Measurements from ENCODE around the gene C15orf62. TPM values are rescaled to one million over a fixed set of nuclear protein-coding genes. Genes with fewer than 3 reads are reported as not detected.

The C15orf62 gene
- total RNA-seq, 1 experiment from 2014 or later: 0.72 TPM

DNA sequence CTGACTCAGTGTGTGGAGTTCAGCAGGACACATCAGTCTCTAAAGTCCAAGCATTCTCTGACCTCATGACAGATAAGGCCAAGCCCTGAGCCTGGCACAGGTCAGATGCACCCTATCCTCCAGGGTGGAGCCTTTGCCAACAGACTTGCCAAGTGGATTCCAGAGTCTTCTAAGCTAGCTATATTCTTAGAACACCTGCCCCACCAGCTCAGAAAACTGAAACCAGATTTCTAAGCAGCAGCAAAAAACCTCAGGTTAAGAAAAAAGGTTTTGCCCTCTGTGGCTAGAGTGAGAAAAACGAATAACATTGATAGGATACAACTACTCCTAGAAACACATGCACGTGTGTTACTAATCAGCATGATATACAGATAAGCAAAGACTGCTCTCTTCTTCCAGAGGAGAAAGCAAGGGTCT lies 26.3 kb upstream of the C15orf62 start (continued):
- no peak for TF ChIP-seq CREM (CRISPR knock-in tag; IDR thresholded peaks at IDR 0.05)

DNA sequence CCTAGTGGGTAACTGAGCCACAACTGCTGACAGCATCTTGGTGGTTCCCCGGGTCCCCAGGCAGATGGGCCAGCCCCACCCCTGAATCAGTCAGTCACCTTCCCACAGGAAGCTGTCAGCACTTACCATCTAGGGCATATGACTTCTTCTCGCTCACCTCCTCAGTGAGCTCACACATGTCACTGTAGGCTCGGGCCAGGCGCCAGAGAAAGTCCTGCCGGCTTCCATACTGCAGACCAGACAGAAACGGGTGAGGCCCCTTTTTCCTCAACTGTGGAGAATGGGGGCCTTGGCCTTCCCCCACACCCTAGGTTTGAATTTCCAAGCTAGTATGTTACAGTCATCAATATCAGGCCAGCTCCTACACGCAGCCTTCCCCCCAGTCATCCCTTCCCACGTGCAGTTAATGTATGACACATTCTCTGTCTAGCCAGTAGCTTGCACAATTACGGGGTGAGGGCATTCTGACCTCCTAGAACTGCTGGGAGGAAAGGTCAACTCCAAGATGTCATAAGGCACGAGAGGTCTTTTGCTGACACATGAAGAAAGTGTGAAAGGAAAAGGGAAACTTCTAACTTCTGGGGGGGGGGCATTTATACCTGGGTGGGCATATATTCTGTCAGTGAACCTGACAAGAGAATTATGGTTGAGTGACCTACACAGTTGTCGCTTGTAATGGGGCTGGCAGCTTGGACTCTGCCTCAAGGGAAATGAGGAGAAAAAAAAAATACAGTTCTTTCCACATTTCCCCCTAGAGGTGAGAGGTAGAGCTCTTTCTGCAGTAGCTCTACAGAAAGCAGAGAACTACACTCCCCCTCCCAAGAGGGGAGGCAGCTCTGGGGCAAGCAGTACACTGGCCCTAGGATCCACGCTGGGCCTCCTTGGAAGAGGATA lies 25.6 kb upstream of the C15orf62 start:
- peaks cover 11% of the 10 kb centered on the region for H3K36me3 Mint-ChIP-seq
- CTCF ChIA-PET: interaction anchor here (0.6 to 2.7 kb wide), 23 partner anchors 9 to 1107 kb away, joined by 3 to 13 read pairs (median 4); partner anchors contain the start of genes CCDC32, GCHFR, RAD51 and VPS18
- ATAC-seq: peak; percentile 56
- no peak for DNase-seq (ENCODE audit: low spot score)
- peaks cover 19% of the 10 kb centered on the region for H3K4me1 Mint-ChIP-seq
- H3K9me3 Mint-ChIP-seq: no peaks in the 10 kb centered on the region
- no peaks in the 10 kb centered on the region for H3K27me3 Mint-ChIP-seq (ENCODE audit: low read depth)
- no peak overlapping the region for H3K4me3 Mint-ChIP-seq
- no peak overlapping the region for H3K27ac Mint-ChIP-seq
- POLR2A ChIA-PET: no interaction called here
- TF ChIP-seq TCF7 (CRISPR knock-in tag; IDR thresholded peaks at IDR 0.05; ENCODE audit: low read depth) (no peak), ZNF263 (CRISPR knock-in tag; IDR thresholded peaks at IDR 0.05; ENCODE audit: low read depth) (no peak), RELA (CRISPR knock-in tag; IDR thresholded peaks at IDR 0.05; ENCODE audit: borderline replicate concordance) (no peak), IRF2 (CRISPR knock-in tag; IDR thresholded peaks at IDR 0.05; ENCODE audit: borderline replicate concordance, low read depth) (no peak), NR3C1 (CRISPR knock-in tag; conservative IDR thresholded peaks at IDR 0.05; ENCODE audit: low read depth) (no peak), CREM (CRISPR knock-in tag; IDR thresholded peaks at IDR 0.05) (no peak), ELF4 (CRISPR knock-in tag; IDR thresholded peaks at IDR 0.05; ENCODE audit: low read depth) (no peak), MXD4 (CRISPR knock-in tag; IDR thresholded peaks at IDR 0.05; ENCODE audit: borderline replicate concordance) (no peak), ZNF138 (CRISPR knock-in tag; conservative IDR thresholded peaks at IDR 0.05) (no peak), TEAD1 (CRISPR knock-in tag; IDR thresholded peaks at IDR 0.05) (no peak), ZNF671 (CRISPR knock-in tag; IDR thresholded peaks at IDR 0.05) (no peak), GRHL2 (CRISPR knock-in tag; IDR thresholded peaks at IDR 0.05; ENCODE audit: insufficient replicate concordance, severe bottlenecking) (no peak)
- TF ChIP-seq, protein P1, sequence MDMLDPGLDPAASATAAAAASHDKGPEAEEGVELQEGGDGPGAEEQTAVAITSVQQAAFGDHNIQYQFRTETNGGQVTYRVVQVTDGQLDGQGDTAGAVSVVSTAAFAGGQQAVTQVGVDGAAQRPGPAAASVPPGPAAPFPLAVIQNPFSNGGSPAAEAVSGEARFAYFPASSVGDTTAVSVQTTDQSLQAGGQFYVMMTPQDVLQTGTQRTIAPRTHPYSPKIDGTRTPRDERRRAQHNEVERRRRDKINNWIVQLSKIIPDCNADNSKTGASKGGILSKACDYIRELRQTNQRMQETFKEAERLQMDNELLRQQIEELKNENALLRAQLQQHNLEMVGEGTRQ (CRISPR knock-in tag; IDR thresholded peaks at IDR 0.05): no peak
- TF ChIP-seq, protein P2, sequence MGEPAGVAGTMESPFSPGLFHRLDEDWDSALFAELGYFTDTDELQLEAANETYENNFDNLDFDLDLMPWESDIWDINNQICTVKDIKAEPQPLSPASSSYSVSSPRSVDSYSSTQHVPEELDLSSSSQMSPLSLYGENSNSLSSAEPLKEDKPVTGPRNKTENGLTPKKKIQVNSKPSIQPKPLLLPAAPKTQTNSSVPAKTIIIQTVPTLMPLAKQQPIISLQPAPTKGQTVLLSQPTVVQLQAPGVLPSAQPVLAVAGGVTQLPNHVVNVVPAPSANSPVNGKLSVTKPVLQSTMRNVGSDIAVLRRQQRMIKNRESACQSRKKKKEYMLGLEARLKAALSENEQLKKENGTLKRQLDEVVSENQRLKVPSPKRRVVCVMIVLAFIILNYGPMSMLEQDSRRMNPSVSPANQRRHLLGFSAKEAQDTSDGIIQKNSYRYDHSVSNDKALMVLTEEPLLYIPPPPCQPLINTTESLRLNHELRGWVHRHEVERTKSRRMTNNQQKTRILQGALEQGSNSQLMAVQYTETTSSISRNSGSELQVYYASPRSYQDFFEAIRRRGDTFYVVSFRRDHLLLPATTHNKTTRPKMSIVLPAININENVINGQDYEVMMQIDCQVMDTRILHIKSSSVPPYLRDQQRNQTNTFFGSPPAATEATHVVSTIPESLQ (CRISPR knock-in tag; IDR thresholded peaks at IDR 0.05): no peak
- TF ChIP-seq, protein P3, sequence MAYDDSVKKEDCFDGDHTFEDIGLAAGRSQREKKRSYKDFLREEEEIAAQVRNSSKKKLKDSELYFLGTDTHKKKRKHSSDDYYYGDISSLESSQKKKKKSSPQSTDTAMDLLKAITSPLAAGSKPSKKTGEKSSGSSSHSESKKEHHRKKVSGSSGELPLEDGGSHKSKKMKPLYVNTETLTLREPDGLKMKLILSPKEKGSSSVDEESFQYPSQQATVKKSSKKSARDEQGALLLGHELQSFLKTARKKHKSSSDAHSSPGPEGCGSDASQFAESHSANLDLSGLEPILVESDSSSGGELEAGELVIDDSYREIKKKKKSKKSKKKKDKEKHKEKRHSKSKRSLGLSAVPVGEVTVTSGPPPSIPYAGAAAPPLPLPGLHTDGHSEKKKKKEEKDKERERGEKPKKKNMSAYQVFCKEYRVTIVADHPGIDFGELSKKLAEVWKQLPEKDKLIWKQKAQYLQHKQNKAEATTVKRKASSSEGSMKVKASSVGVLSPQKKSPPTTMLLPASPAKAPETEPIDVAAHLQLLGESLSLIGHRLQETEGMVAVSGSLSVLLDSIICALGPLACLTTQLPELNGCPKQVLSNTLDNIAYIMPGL (CRISPR knock-in tag; IDR thresholded peaks at IDR 0.05): no peak
- TF ChIP-seq, protein P4, sequence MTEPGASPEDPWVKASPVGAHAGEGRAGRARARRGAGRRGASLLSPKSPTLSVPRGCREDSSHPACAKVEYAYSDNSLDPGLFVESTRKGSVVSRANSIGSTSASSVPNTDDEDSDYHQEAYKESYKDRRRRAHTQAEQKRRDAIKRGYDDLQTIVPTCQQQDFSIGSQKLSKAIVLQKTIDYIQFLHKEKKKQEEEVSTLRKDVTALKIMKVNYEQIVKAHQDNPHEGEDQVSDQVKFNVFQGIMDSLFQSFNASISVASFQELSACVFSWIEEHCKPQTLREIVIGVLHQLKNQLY (CRISPR knock-in tag; IDR thresholded peaks at IDR 0.05): no peak
- TF ChIP-seq, protein P5, sequence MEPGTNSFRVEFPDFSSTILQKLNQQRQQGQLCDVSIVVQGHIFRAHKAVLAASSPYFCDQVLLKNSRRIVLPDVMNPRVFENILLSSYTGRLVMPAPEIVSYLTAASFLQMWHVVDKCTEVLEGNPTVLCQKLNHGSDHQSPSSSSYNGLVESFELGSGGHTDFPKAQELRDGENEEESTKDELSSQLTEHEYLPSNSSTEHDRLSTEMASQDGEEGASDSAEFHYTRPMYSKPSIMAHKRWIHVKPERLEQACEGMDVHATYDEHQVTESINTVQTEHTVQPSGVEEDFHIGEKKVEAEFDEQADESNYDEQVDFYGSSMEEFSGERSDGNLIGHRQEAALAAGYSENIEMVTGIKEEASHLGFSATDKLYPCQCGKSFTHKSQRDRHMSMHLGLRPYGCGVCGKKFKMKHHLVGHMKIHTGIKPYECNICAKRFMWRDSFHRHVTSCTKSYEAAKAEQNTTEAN (CRISPR knock-in tag; IDR thresholded peaks at IDR 0.05): no peak
- TF ChIP-seq, protein P6, sequence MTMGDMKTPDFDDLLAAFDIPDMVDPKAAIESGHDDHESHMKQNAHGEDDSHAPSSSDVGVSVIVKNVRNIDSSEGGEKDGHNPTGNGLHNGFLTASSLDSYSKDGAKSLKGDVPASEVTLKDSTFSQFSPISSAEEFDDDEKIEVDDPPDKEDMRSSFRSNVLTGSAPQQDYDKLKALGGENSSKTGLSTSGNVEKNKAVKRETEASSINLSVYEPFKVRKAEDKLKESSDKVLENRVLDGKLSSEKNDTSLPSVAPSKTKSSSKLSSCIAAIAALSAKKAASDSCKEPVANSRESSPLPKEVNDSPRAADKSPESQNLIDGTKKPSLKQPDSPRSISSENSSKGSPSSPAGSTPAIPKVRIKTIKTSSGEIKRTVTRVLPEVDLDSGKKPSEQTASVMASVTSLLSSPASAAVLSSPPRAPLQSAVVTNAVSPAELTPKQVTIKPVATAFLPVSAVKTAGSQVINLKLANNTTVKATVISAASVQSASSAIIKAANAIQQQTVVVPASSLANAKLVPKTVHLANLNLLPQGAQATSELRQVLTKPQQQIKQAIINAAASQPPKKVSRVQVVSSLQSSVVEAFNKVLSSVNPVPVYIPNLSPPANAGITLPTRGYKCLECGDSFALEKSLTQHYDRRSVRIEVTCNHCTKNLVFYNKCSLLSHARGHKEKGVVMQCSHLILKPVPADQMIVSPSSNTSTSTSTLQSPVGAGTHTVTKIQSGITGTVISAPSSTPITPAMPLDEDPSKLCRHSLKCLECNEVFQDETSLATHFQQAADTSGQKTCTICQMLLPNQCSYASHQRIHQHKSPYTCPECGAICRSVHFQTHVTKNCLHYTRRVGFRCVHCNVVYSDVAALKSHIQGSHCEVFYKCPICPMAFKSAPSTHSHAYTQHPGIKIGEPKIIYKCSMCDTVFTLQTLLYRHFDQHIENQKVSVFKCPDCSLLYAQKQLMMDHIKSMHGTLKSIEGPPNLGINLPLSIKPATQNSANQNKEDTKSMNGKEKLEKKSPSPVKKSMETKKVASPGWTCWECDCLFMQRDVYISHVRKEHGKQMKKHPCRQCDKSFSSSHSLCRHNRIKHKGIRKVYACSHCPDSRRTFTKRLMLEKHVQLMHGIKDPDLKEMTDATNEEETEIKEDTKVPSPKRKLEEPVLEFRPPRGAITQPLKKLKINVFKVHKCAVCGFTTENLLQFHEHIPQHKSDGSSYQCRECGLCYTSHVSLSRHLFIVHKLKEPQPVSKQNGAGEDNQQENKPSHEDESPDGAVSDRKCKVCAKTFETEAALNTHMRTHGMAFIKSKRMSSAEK (CRISPR knock-in tag; IDR thresholded peaks at IDR 0.05; ENCODE audit: borderline replicate concordance): no peak
- TF ChIP-seq, protein P7, sequence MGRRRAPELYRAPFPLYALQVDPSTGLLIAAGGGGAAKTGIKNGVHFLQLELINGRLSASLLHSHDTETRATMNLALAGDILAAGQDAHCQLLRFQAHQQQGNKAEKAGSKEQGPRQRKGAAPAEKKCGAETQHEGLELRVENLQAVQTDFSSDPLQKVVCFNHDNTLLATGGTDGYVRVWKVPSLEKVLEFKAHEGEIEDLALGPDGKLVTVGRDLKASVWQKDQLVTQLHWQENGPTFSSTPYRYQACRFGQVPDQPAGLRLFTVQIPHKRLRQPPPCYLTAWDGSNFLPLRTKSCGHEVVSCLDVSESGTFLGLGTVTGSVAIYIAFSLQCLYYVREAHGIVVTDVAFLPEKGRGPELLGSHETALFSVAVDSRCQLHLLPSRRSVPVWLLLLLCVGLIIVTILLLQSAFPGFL (CRISPR knock-in tag; IDR thresholded peaks at IDR 0.05; ENCODE audit: borderline replicate concordance): no peak
